ENCODE data around the gene UBE2L3.
A peak's percentile ranks its signal among the peaks of the same experiment; 100 is the strongest.

UBE2L3 gene

DNA sequence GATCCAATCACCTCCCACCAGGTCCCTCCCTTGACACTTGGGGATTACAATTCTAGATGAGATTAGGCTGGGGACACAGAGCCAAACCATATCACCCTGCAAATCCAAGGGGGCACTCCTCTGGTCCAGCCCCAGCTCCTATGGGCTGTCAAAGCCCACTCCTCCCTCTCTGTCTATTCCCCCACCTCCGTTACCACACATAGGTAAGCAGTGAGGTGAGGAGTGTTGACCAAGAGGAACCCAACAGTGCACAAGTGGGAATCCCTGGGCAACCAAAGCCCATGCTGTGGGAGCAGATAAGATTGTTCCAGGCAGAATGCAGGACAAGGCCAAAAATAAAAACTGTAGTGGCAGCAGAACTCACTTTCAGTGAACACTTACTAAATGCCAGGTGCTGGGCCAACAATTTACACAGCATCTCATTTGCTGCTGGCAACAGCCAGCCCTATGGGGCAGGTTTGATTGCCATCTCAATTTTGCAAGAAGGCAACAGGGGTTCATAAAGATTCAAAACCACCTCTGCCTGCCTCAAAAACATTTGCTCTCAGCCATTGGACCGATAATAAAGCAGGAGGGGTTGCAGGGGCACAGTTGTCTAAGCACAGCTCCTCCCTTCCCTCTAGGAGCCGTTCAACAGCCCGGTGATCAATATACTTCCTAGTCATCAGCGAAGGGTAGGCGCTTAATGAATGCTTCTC is 83.5 kb downstream of the UBE2L3 start:
- DNase-seq = no peak

DNA sequence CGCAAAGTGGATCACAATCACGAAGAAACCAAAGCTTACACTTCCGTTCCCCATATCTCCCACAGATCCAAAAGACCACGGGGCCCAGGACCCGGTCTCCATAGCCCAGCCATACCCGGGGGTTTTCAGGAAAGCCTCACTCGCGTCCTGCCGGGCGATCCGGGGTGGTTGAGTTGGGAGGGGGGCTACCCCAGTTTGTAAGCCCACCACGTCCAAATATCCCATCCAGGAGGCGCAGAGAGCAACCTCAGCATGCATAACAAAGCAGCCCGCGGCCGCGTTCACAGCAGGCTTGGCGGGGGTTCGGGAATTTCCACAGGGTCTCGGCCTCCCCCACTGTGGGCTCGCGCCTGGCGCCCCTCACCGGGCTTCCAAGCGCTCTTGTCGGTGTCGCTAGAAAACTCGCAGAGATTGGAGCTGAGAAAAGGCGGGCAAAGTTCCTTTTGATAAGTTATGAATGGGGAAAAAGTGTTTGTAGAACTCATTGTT is 84.1 kb downstream of the UBE2L3 start:
- peak; percentile 26 for DNase-seq

DNA sequence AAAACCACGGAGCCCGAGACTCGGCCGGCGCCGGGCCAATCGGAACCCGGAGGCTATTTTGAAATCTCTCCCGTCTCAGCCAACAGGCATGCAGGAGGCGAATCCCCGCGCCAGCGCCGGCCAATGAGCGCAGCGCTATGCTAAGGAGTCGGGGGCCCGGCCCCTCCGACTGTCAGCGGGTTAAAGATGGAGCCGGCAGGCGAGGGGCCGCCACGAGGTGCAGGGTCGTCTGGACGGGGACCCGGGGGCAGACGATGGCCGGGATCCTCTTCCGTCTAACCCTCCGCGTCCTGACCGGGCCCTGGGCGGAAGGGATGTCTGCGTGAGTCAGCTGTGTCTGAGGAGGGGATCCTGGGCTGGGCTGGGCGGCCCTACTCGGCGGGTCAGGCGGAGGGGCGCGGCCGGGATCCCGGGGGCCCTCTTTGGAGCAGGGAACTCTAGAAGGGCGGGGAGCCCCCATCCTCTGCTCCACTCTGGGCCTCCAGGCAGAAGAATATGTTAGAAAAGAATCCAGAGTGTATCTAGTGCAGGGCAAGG is 84.6 kb downstream of the UBE2L3 start:
- DNase-seq = peak; percentile 91

DNA sequence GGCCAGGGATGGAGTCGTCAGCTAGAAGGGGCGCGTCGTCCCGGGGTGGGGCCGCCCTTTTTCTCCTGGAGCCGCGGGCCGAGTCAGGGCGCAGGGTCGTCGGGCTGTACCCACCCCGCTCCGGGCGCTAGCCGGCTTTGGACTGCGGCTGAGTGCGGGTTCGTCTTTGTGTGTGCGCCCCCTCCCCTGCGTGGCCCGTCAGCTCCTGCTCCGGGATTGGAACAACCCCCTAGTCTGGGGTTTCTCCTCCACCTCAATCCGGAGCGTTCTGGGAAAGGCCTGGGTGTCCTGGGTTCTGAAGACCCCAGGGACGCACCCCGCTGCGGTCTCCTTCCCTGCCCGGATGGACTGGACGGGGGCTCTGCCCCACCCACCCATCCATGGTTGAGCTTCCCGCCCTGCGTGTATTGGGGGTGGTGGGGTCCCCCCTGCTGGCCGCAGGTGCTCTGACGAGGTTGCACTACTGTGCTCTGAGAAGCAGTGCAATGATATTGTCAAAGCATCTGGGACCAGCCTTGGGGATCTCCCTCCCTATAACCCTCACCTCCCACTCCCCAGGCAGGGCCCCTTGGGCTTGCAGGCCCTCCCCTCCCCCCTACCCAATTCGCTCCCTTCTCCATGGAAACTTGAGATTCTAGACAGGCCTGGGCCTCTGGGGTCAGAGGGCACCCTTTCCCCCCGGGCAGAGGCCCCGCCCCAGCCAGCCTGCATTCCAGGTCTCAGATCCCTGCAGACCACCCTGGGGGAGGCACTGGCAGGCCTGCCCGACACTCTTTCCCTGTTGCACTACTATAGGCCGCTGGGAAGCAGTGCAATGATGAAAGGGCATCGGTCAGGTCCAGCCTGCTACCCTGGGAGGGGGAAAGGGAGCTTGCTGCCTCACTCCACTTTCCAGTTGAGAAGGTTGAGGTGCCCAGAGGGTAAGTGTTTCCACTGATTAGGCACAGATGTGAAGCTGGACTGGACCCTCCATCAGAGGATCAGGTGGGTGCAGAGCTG is 85.3 kb downstream of the UBE2L3 start:
- DNase-seq = no peak

DNA sequence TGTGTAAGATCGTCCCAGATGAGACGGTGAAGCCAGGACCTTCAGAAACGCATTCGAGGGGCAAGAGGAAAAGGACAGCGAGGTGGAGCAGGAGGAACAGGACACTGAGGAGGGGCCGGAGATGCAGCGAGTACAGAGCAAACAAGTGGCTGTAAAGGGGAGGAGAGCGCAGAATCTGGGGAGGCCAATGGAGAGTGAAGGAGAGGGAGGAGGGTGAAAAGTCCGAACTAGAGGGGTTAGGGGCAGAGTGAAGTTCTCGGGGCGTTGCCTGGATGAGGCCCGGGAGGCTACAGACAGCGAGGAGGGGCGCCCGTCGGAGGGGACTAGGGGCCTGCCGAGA is 89.5 kb downstream of the UBE2L3 start:
- DNase-seq = no peak

DNA sequence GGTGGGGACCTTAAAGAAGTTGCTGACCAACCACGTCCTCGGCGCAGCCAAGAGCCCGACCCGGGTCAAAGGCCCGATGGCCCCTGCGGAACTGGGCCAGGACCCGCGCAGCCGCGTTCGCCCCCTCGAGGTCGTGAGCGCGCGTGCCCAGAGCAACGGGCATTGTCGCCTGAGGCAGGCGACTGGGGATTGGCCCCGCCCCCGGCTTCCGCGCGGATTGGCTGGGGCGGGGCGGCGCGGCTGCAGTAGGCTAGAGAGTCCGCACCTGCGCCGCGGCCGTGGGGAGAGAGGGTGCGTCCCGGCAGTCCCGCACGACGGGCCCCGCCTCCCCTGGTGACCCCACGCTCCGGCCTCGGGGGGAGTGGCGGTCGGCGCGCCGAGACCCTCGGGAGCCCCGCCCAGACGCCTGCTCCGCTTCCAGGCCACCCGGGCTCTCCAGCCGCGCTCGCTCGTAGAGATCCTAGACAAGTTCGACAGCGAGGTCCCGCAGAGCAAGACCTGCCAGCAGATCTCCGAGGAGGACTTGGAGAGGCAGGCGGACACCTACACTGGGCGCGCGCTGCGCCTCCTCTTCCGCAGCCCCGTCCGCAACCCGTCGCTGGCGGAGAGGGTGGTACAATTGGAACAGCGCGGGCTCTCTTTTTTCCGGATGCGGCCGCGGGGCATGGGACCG is 90.0 kb downstream of the UBE2L3 start:
- peak; percentile 68 for DNase-seq

DNA sequence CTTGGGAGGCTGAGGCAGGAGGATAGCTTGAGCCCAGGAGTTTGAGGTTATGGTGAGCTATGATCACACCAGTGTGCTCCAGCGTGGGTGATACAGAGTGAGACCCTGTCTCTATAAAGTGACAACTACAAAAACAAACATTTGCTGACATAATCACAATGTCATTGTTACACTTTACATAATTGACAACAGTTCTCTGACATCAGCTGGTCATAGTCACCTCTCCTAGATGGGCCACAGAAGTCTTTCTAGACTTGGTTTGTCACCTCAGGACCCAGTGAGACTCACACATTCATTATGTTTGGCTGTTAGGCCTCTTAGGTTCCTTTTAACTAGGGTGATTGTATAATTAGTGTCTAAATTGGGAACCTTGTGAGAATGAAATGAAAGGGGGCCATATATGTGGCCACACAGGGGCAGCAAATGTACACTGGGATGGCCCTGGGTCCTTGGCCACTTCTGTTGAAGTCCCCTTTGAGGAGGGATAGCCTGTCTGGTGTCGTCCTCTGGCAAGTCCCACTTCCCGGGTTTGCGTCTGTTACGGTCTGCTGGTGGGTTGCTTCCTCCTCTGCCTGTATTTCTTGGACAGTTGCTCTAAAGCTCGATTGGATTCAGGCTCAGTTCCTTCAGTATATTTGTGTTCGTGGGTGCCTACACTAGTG is 92.5 kb downstream of the UBE2L3 start:
- no peak for DNase-seq

DNA sequence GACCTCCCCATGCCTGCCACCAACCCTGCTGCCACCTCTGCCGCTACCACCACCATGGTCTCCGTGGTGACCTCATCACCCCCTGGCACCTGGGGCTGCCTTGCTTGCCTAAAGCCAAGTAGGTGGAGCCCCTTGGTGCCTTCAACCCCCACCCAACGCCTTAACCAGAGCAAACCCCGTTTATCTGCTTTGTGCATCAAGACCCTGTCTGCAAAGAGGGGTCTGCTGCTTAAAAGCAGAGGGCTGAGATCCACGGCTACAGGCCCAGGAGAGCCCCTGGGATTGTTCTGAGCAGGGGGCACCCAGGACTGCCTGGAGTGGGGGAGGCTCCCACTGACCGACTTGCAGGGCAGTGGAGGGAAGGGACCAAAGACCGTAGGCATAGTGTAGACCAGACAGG is 93.4 kb downstream of the UBE2L3 start:
- no peak for DNase-seq

DNA sequence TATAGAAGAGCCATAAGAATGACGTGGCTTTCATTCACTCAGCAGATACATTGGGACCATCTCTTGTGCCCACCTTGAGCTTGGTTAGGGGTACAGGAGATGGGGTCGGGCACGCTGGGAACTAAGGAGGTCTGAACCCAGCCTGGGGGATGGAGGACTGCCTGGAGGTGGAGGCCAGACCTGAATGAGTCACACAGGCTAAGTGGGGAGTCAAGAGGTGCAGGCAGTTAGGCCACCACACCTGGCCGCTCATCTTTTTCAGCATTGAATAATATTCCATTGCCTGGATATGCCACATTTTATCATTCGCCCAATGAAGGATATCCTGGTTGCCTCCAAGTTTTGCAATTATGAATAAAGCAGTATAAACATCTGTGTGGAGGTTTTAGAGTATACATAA is 94.5 kb downstream of the UBE2L3 start:
- no peak for DNase-seq

DNA sequence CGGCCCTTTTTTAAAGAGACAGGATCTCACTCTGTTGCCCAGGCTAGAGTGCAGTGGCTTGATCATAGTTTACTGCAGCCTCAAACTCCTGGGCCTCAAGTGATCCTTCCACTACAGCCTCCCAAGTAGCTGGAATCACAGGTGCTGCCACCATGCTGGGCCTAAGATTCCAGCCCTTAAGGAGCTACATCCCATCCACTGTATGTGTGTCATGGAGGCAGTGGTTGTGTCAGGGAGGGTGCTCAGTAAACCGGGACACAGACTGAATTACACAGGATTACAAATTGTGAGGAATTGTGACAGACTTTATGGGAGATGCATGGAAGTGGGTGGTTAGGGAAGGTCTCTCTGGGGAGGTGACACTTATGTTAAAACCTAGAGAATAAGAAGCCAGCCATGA is 96.2 kb downstream of the UBE2L3 start:
- no peak for DNase-seq

DNA sequence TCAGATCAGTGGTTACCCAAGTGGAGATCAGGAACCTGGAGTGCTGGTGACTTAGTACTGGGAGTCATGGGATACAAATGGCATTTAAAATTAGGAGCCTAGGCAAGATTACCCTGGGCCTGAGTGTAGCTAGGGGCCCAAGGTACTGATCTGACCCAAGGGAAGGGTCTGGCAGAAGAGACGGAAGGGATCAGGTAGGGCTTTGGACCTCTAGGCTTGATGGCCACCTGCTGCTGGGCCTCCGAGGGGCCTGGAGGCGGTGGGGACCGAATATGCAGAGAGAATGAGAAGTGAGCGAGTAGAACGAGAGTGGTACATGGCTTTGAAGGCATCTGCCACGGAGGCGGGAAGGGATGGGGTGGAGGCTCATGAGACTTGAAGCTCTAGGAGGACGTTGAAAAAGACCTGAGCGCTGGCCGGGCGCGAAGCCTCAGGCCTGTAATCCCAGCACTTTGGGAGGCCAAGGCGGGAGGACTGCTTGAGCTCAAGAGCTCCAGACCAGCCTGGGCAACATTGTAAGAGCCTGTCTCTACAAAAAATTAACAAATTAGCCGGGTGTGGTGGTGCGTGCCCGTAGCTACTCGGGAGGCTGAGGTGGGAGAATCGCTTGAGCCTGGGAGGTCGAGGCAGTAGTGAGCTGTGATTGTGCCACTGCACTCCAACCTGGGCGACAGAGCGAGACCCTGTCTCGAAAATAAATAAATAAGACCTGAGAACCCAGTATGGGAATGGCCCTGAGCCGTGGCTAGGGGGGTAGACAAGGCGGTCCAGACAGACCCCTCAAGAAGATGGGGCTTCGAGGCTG is 97.7 kb downstream of the UBE2L3 start:
- no peak for DNase-seq

DNA sequence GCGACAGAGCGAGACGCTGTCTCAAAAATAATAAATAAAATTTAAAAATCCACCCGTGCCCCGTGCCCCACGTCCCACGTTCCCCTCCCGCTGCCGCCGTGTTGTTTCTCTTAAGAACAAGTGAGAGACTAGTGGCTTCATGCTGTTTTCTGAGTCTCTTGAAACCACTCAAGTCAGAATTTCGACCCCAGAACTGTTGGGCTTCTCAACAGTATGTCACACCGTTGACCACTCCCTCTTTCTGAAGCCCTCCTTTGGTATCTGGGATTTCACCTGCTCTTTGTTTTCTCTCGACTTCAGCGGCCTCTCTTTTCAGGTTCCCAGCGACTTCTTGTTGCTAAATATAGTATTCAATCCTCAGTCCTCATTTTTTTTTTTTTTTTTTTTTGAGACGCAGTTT is 99.3 kb downstream of the UBE2L3 start:
- DNase-seq = no peak

DNA sequence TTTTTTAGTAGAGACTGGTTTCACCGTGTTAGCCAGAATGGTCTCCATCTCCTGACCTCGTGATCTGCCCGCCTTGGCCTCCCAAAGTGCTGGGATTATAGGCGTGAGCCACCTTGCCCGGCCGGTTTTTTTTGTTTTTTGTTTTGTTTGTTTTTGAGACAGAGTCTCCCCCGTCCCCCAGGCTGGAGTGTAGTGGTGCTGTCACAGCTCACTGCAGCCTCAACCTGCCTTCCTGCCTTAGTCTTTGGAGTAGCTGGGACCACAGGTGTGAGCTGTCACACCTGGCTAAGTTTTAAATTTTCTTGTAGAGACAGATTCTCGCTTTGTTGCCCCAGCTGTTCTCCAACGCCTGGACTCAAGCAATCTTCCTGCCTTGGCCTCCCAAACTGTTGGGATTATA is 101.5 kb downstream of the UBE2L3 start:
- DNase-seq = no peak

DNA sequence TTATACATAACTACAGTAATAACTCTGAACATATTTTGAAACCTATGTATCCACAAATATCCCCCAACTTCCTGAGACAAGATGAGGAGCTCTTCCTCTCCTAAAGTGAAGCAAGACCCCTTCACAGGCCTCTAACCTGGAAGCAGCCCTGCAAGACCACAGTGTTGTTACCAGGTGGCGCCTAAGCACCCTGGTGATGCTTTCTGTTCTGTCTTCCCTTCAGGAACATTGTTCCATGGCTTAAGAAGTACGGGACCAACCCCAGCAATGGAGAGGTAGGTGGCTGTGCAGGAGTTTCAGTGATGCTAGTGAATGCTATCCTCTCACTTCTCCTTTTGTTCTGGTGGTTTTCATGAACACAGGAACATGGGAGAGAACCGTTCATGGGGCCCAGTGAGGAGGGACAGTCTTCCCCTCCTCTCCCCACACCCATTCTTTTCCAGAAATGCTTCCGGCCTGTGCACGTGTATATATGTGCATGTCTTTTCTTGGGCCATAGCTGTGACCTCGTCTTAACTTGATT is 104.7 kb downstream of the UBE2L3 start:
- no peak for DNase-seq

Data from EL (cell line).